Activated CD4-positive, alpha-beta T cell treated with anti-CD3 and anti-CD28 coated beads, Interleukin-2, amount 50 U/mL, for 48 hours (primary cell): ENCODE results near the gene HNF1A.
A peak's percentile ranks its signal among the peaks of the same experiment; 100 is the strongest.

ENCODE experiments used
- DNase-seq, 2 experiments: peaks; one replicate each; pipeline ENCODE4 v3.0.0-alpha.2; 2020

Gene HNF1A

GRCh38 chr12:120960657-120961056 is 17.7 kb upstream of the HNF1A start:
- DNase-seq = peak; percentile 31 to 51

GRCh38 chr12:120961604-120962531 is 16.5 kb upstream of the HNF1A start:
- DNase-seq = no peak

- peak in 1 of 2 experiments; percentile 23 for DNase-seq
Measured at GRCh38 chr12:120962532-120963020, 15.8 kb upstream of the HNF1A start.

- no peak for DNase-seq
Measured at GRCh38 chr12:120964298-120964697, 14.0 kb upstream of the HNF1A start.

GRCh38 chr12:120965534-120966091 is 12.7 kb upstream of the HNF1A start:
- DNase-seq = no peak

- DNase-seq = no peak
Measured at GRCh38 chr12:120970310-120970709, 8.0 kb upstream of the HNF1A start.

GRCh38 chr12:120971299-120972180 is 6.8 kb upstream of the HNF1A start:
- DNase-seq = peak; percentile 12 to 25

- DNase-seq = no peak
Measured at GRCh38 chr12:120972870-120973543, 5.3 kb upstream of the HNF1A start.

- no peak for DNase-seq
Measured at GRCh38 chr12:120977531-120978295, 630 bp upstream of the HNF1A start.

- no peak for DNase-seq
Measured at GRCh38 chr12:120979220-120979861, 998 bp downstream of the HNF1A start.

GRCh38 chr12:120979862-120980696 is 1.7 kb downstream of the HNF1A start:
- no peak for DNase-seq

- DNase-seq = no peak
Measured at GRCh38 chr12:120980800-120981368, 2.5 kb downstream of the HNF1A start.

- DNase-seq = no peak
Measured at GRCh38 chr12:120981407-120981941, 3.1 kb downstream of the HNF1A start.

- DNase-seq = no peak
Measured at GRCh38 chr12:120982659-120983058, 4.3 kb downstream of the HNF1A start.

- no peak for DNase-seq
Measured at GRCh38 chr12:120983759-120984158, 5.4 kb downstream of the HNF1A start.

- DNase-seq = no peak
Measured at GRCh38 chr12:120984351-120984898, 6.1 kb downstream of the HNF1A start.

GRCh38 chr12:120988234-120988633 is 9.9 kb downstream of the HNF1A start:
- no peak for DNase-seq

GRCh38 chr12:120988658-120989057 is 10.3 kb downstream of the HNF1A start:
- no peak for DNase-seq

- DNase-seq = no peak
Measured at GRCh38 chr12:120989687-120990086, 11.3 kb downstream of the HNF1A start.
